ENCODE results near the gene OLFML2A.
"Not testable (repeated sequence)": the region's sequence is repeated elsewhere in the genome, so short reads cannot be mapped to it uniquely, and the experiment has no call there.

The OLFML2A gene

DNA sequence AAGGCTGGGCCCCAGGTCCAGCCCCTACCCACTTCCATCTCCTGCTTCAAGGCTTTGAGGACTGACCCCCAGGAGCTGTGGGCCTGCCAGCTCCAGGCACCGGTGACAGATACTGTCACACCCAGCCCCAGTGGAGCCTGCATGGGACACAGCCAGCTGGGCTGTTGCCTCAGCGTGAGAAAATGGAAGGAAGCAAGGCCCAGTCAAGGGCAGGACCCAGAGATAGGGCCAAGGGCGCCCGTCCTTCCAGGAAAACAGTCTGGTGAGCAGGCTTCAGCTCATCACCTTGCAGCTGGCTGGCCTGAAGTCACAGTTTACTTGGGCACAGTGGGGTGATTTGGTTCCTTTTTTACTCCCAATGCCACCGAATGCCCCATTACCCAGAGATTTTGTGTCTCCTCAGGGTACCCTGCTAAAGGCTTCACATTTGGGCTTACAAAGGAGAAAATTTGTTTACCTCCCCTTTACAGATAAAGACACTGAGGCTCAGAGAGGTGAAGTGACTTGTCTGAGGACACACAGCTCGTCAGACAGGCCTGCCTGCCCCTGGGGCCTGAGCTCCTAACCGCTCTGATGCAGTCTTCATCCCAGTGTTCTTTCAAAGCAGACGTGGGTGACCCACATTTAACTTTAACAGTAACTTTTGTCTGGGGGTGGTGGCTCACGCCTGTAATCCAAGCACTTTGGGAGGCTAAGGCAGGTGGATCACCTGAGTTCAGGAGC is 54.9 kb downstream of the OLFML2A start:
- DNase-seq: no peak

DNA sequence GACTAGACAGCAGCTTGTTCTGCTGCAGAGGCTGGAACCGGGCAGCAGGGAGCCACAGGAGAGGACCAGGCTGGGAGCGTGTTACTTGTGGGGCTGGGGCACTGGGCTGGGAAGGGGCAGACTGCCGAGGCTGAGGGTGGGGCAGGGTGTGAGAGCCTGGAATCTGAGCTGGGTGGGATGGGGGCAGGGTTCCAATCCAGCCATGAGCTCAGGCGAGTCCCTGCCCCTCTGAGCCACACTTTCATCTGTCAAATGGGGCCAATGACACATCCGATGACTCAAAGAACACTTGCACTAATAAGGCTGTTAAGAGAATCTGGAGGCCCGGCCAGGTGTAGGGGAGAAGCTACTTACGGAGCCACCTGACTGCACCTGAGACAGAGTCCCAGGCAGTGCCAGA is 57.7 kb downstream of the OLFML2A start:
- peak; percentile 43 for DNase-seq

DNA sequence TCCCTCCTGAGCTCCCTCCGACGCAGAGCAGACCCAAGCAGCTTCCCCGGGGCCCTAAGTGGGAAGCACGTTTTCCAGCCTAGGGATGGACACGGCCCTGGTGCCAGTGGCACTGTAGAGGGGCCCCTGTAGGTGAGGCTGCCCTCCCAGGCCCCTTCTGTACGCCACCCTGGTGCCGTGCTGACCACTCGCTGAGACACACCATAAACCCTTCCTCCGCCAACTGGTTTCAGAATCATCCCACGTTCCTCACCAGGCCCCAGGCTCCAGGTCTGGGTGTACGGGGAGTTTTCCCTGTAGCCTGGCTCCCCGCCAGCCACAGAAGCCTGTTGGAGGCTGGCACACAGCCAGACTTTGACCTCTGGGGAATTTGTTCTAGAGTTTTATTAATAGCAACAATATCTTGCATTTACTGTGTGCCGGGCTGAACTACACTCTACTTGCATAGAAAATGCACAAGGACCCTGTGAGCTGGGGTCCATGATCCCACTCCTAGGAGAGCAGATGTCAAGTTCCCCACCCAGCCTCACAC is 58.2 kb downstream of the OLFML2A start:
- DNase-seq: peak; percentile 85

DNA sequence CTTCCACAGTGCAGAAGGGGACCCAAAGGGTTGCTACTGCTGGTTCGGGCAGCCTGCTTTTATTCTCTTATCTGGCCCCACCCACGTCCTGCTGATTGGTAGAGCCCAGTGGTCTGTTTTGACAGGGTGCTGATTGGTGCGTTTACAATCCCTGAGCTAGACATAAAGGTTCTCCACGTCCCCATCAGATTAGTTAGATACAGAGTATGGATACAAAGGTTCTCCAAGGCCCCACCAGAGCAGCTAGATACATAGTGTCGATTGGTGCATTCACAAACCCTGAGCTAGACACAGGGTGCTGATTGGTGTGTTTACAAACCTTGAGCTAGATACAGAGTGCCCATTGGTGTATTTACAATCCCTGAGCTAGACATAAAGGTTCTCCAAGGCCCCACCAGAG is 61.2 kb downstream of the OLFML2A start:
- DNase-seq: not testable (repeated sequence)

DNA sequence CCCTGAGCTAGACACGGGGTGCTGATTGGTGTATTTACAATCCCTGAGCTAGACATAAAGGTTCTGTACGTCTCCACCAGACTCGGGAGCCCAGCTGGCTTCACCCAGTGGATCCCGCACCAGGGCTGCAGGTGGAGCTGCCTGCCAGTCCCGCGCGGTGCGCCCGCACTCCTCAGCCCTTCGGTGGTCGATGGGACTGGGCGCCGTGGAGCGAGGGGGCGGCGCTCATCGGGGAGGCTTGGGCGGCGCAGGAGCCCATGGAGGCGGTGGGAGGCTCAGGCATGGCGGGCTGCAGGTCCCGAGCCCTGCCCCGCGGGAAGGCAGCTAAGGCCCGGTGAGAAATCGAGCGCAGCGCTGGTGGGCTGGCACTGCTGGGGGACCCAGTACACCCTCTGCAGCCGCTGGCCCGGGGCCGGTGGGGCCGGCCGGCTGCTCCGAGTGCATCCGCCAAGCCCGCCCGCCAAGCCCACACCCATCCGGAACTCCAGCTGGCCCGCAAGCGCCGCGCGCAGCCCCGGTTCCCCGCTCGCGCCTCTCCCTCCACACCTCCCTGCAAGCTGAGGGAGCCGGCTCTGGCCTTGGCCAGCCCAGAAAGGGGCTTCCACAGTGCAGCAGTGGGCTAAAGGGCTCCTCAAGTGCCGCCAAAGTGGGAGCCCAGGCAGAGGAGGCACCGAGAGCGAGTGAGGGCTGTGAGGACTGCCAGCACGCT is 61.8 kb downstream of the OLFML2A start:
- DNase-seq: not testable (repeated sequence)

DNA sequence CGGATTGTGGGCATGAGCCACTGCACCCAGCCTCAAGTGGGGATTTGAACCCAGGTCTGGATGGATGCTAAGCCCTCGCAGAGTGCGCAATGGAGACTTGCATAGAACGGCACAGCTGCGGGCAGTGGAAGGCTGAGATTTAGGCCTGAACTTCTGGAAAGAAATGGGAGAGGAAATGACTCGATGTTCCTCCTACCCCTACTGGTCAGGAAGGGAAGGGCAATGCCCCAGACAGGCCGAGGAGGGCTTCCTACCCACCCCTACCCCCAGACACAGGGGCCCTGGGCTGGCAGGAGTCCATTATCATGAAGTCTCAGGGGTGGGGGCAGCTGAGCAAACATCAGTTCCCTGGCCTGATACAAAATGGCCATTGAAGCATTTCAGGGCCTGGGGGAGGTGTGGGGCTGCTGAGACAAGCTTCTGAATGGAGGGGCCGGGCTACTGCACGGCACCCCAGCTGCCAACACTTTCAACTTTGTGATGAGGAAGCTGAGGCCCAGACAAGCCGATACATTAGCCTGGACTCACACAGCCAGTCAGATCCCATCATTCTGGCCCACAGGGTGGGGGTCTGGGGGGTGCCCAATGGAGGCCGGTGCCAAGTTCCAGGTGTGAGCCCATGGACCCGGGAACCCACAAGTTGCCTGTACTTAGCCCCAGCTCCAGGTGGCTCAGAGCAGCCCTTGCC is 62.8 kb downstream of the OLFML2A start:
- peak; percentile 20 for DNase-seq

DNA sequence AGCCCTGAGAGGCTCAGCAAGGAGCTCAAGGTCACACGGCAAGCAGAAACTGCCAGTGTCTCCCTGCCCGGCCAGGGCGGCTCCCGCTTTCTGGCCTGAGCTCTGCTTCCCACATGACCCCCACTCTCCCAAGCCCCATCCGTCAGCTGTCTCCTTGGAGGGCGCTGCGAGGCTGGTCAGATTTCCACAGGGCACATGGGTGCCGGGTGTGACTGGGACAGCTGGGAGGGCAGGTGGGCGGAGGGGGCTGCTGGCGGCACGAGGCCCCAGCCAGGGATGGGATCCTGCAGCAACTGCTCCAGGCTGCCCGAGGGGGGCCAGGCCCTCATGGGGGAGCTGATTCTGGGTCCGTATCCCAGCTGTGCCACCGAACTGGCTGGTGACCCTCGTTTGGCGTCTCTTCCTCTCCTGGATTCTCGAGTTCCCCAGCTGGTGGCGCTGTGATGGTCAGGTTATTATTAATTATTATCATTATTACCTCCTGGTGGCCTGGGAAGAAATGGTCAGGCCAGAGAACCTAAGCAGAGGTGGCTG is 63.4 kb downstream of the OLFML2A start:
- no peak for DNase-seq

DNA sequence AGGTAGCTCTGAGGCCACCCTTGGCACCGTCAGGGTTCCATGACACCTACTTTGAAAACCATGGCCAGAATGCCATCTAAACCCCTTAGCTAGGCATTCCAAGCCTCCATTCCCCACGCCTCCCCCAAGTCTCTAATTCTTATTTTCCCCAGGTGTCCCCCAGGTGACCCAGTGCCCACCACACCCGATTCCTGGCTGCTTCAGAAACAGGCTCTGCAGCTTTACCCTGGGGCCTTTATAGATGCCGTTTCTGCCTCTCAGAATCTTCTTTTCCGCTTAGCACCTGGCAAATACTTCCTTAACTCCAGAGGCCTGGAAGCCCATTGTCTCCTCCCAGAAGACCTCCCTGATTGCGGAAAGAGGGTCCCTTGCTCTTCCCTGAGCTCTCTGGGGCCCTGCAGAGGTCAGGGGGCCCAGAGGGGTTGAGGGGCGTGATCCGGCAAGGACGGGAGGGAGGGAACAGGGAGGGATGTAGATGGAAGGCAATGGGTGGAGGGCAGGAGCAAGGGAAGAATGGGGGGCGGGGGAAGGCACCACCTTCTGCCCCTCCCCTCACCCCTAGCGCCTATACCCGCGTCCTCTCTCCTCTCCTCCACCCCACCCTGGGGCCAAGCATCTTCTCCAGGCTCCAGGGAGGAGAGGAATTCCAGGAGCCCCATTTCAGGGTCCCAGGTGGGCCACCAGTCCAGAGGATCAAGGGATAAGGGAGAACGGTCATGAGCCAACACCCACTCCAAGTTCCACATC is 64.3 kb downstream of the OLFML2A start:
- no peak for DNase-seq

DNA sequence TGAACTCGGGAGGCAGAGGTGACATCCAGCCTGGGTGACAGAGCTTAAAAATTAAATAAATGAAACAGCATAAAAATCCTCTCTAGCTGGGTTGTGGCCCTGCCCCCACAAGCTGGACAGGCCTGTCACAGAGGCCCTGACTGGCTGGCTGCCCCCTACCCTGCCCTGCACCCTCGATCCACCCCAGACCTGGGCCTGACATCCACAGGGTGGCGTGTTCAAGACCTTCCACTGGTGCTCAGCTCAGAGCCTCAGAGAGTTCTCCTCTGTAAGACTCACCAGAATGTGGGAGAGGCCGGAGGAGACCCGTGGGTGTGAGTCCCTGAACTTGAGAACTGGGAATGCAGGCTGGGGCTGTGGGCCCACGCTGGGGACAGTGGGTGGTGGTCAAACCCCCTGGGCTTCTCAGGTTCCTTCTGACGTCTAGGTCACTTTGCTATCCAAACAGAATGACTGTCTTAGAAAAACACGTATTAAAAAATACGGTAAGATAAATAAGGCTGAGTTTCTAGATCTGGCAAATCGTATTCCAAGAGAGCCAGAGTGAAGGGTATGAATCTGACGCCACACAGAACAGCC is 66.6 kb downstream of the OLFML2A start:
- no peak for DNase-seq

DNA sequence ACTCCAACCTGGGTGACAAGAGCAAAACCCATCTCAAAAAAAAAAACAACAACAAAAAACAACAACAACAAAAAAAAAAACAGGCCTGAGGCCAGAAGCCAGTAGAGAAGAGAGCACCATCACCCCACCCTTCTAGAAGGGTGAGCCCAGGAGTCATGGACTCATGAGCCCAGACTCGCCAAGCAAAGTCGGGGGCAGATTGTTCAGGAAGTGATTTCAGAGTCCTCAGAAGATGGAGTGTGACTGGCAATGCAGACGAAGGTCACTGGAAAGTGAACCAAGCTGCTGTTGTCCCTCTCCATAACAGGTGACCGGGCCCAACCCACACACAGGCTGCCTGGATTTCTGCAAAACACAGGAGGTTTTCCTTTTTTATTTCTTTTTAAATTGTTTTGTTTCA is 67.4 kb downstream of the OLFML2A start:
- no peak for DNase-seq

DNA sequence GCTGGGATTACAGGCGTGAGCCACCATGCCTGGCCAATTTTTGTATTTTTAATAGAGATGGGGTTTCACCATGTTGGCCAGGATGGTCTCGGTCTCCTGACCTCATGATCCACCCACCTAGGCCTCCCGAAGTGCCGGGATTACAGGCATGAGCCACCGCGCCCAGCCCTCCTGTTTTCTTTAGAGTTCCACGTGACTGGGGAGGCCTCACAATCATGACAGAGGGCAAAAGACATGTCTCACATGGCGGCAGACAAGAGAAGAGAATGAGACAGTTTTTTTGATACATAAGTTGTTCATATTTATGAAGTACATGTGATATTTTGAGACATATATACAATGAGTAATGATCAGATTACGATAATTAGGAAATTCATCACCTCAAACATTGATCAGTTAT is 69.5 kb downstream of the OLFML2A start:
- not testable (repeated sequence) for DNase-seq

DNA sequence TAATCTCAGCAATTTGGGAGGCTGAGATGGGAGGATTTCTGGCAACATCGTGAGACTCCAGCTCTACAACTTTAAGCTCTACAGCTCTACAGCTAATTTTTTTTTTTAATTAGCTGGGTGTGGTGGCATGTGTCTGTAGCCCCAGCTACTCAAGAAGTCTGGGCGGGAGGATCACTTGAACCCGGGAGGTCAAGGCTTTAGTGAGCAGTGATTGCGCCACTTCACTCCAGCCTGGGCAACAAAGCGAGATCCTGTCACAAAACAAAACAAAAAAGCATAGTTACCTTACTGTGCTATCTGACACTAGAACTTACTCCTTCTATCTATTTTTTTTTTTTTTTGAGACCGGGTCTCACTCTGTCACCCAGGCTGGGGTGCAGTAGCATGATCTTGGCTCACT is 70.0 kb downstream of the OLFML2A start:
- DNase-seq: no peak

DNA sequence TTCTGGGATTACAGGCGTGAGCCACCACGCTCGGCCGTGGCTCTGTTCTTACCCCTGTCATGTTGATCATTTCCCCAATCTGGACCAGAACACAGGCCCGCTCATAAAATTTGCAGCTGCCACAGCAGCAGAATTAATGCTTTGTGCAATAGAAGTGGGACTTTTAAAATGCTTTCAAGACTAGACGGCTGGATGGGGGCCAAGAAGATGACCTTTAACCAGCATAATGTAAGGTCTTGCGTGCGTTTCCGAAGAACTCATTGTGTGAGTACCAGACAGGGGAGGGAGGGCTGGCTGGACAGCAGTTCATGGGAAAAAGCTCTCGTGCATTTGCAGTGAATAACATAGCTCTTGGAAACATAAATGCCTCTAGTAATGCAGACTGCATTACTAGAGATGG is 72.9 kb downstream of the OLFML2A start:
- no peak for DNase-seq

DNA sequence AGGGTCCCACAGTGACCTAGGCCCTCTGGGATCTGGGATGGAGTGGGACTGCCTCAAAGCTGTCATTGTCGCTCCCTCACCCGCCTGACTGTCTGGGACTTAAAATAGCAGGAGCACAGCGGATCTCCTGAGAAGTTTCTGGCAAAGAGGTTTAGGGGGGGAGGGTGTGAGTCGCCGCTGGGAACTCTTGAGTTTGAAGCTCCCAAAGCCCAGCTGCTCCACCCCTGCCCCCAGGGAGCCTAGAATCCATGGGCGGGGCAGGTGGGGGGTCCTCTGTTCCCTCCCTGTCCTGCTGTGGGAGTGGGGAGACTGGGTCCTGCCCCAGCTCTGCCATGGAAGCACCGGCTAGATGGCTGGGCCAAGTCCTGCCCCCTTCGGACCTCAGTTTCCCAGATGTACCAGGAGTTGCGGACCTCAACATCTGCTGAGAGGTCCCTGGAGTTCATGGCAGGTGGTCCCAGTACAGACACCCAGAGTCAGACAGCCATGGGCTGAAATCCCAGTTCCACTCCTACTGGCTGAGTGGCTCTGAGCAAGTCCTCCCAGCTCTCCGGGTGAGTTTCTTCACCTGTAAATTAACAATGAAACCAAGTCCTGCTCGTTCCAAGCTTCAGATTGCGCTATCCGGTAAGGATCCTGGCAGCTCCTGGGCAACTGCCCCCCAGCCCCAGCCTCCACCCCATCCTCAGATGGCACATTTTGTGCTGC is 75.3 kb downstream of the OLFML2A start:
- DNase-seq: no peak

DNA sequence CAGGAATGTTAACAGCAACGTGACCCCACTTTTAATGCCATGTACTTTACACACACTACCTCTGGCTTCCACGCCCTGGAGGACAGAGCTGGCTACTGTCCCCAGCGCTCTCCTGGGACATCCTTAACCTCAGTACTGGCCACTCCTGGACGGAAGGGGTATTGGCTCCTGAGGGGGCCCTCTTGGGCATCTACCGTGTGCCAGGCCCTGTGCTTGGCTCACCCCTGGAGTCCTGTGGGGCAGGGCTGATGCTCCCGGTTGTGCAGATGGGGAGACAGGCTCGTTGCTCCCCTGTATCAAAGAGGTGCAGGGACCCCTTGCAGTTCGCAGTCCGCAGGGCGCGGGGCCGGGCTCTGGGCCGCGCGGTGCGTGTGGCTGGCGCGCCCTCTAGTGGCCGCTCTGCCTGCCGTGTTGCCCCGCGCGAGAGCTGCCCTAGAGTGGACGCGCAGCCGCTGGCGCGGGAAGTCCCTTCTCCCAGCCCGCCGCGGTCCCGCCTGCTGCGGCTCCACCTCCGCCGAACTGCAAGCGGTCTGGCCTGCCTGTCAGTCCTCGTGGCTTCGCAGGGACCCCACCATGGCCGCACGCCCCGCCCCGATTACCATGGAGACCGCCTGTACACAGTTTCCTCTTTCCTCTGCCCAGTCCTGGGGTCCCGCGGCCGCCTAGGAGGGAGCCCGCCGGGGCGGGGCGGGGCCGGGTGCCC is 76.0 kb downstream of the OLFML2A start, which contains the start of gene WDR38:
Gene WDR38, plus strand, starts transcription at position 632 of the 703 bp plus-strand sequence. CDS start 72 bp downstream, outside the sequence.
- peak; percentile 60 for DNase-seq

DNA sequence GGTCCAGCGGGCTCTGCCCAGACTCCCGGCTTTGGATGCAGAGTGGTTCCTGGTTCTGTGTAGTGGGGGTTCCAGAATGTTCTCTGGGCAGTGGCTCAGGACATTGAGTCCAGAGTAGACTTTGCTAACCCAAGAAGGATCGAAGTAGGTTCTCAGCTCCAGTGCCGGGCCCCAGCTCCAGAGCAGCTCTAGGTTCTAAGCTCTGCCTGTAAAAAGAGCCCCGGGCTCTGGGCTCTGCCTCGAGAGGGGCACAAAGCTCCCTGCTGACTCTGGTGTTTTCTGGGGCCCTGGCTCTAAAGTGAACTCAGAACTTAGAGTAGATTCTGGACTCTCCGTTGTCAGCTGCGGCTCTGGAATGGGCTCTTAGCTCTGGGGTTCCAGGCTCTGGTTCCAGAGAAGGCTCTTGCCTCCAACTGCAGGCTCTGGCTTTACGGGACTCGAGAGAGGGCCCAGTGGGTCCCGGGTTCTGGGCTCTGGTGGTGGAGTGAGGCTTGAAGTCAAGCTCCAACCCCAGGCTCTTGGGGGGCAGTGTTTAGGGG is 76.7 kb downstream of the OLFML2A start:
- DNase-seq: no peak

DNA sequence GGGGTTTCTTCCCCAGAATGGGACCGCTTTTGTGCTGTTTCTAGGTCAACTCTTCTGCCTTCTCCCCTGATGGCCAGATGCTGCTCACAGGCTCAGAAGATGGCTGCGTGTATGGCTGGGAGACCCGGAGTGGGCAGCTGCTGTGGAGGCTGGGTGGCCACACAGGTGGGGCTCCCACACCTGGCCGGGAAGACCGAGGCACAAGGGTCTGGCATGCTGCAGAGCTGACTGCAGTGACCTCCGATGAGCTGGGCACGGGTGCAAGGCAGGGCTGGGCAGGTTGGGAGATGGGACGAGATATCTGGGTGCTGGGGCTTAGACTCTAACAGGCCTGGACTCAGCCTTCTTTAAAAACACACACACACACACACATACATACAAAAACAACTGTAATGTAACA is 77.2 kb downstream of the OLFML2A start:
- no peak for DNase-seq

DNA sequence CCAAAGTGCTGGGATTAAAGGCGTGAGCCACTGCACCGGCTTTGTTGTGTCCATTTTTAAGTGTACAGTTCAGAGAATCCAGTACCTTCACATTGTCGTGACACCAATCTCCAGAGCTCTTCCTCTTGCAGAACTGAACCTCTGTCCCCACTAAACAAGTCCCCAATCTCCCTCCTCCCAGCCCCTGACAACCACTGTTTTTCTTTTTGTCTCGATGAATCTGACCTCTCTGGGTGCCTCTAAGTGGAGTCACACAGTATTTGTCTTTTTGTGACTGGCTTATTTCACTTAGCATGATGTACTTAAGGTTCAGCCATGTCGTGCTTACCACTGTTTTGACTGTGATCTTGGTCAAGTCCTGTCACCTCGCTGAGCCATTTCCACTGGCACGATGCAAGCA is 77.9 kb downstream of the OLFML2A start:
- no peak for DNase-seq

DNA sequence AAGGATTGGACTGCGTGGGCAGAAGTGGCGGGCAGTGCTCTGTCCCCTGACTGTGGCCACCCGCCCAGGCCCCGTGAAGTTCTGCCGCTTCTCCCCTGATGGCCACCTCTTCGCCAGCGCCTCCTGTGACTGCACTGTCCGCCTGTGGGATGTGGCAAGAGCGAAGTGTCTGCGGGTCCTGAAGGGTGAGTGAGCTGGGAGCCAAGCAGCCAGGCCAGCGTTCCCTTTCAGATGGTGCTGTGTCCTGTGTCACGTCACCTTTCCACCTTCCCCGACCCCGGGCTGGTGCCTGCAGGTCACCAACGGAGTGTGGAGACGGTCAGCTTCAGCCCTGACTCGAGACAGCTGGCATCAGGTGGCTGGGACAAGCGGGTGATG is 78.6 kb downstream of the OLFML2A start:
- no peak for DNase-seq

DNA sequence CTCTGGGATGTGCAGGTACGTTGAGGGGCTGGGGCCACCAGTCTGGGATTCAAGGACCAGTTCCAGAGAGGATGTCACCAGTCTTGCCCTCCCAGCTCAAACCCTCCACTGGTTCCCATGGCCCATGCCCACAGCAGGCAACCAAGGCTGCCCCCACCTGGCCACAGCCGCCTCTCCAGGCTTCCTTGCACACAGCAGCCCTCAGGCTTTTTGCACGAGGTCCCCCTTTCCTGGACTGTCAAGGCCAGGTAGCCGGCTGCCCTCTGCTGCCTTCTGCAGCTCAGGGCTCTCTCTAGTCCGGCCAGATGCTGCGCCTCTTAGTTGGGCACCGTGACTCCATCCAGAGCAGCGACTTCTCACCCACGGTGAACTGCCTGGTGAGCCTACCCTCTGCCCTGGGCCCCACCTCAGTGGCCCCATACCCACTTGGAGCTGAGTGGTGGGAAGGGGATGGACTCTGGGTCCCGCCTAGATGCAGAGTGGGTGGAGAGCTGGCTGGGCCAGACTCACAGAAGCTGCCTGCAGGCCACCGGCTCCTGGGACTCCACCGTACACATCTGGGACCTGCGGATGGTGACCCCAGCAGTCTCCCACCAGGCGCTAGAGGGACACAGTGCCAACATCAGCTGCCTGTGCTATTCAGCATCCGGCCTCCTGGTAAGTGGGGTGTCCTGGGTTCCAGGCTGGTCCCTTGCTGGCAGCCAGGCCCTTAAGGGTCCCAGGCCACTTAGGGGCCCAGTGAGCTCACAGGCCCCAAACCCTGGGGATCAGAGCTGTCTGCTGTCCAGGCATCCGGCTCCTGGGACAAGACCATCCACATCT is 79.2 kb downstream of the OLFML2A start:
- DNase-seq: no peak
